ENCODE measurements around the gene PACSIN2.
"Not testable (repeated sequence)": the region's sequence is repeated elsewhere in the genome, so short reads cannot be mapped to it uniquely, and the experiment has no call there.

The PACSIN2 gene

GRCh38 chr22:43009444-43009843 lies 5.5 kb downstream of the PACSIN2 start:
- no peak for DNase-seq

- DNase-seq: no peak
These were observed 6.0 kb downstream of the PACSIN2 start for GRCh38 chr22:43008921-43009320.

- DNase-seq: peak; percentile 40
These were observed 6.4 kb downstream of the PACSIN2 start for GRCh38 chr22:43008509-43008908.

GRCh38 chr22:43007519-43008102 lies 7.3 kb downstream of the PACSIN2 start:
- peak; percentile 50 for DNase-seq

- no peak for DNase-seq
These were observed 8.2 kb downstream of the PACSIN2 start for GRCh38 chr22:43006753-43007152.

GRCh38 chr22:43006016-43006505 lies 8.9 kb downstream of the PACSIN2 start:
- no peak for DNase-seq

GRCh38 chr22:43005106-43005505 lies 9.8 kb downstream of the PACSIN2 start:
- DNase-seq: no peak

GRCh38 chr22:43004362-43005035 lies 10.4 kb downstream of the PACSIN2 start:
- DNase-seq: peak; percentile 93

- DNase-seq: peak; percentile 88
These were observed 12.8 kb downstream of the PACSIN2 start for GRCh38 chr22:43002202-43002586.

- no peak for DNase-seq
These were observed 13.4 kb downstream of the PACSIN2 start for GRCh38 chr22:43001271-43002201.

- peak; percentile 70 for DNase-seq
These were observed 14.3 kb downstream of the PACSIN2 start for GRCh38 chr22:43000441-43001175.

- no peak for DNase-seq
These were observed 17.3 kb downstream of the PACSIN2 start for GRCh38 chr22:42997582-42998090.

- DNase-seq: no peak
These were observed 18.1 kb downstream of the PACSIN2 start for GRCh38 chr22:42996646-42997365.

- DNase-seq: not testable (repeated sequence)
These were observed 19.3 kb downstream of the PACSIN2 start for GRCh38 chr22:42995654-42996053.

GRCh38 chr22:42994917-42995562 lies 19.9 kb downstream of the PACSIN2 start:
- peak; percentile 91 for DNase-seq

- no peak for DNase-seq
These were observed 20.6 kb downstream of the PACSIN2 start for GRCh38 chr22:42994276-42994916.

- peak; percentile 85 for DNase-seq
These were observed 21.2 kb downstream of the PACSIN2 start for GRCh38 chr22:42993651-42994275.

- DNase-seq: no peak
These were observed 22.0 kb downstream of the PACSIN2 start for GRCh38 chr22:42992886-42993479.

- no peak for DNase-seq
These were observed 22.9 kb downstream of the PACSIN2 start for GRCh38 chr22:42992092-42992491.
